ENCODE measurements around the gene MC3R.

MC3R gene

GRCh38 chr20:56271974-56272373 lies 23.4 kb downstream of the MC3R start:
- Histone ChIP-seq H3K27me3 (no peaks in the 10 kb centered on the region), H3K36me3 (no peaks in the 10 kb centered on the region), H3K9me3 (no peaks in the 10 kb centered on the region), H3K4me3 (ENCODE audit: low read depth in 1 of 2, low read length in 1 of 2) (no peak overlapping the region), H3K4me1 (ENCODE audit: control insufficient read depth in 1 of 2, insufficient read depth in 1 of 2, low read depth in 1 of 2, low read length in 1 of 2) (no peaks in the 10 kb centered on the region), H3K27ac (no peak overlapping the region)
- no peak for TF ChIP-seq CTCF (IDR thresholded peaks at IDR 0.05)

GRCh38 chr20:56273491-56273890 lies 25.0 kb downstream of the MC3R start:
- Histone ChIP-seq H3K36me3 (no peaks in the 10 kb centered on the region), H3K9me3 (no peaks in the 10 kb centered on the region), H3K4me3 (ENCODE audit: low read depth in 1 of 2, low read length in 1 of 2) (no peak overlapping the region), H3K27me3 (no peaks in the 10 kb centered on the region), H3K4me1 (ENCODE audit: control insufficient read depth in 1 of 2, insufficient read depth in 1 of 2, low read depth in 1 of 2, low read length in 1 of 2) (no peaks in the 10 kb centered on the region), H3K27ac (no peak overlapping the region)
- no peak for TF ChIP-seq CTCF (IDR thresholded peaks at IDR 0.05)

- Histone ChIP-seq H3K36me3 (no peaks in the 10 kb centered on the region), H3K27ac (no peak overlapping the region), H3K4me1 (ENCODE audit: control insufficient read depth in 1 of 2, insufficient read depth in 1 of 2, low read depth in 1 of 2, low read length in 1 of 2) (no peaks in the 10 kb centered on the region), H3K4me3 (ENCODE audit: low read depth in 1 of 2, low read length in 1 of 2) (no peak overlapping the region), H3K9me3 (no peaks in the 10 kb centered on the region), H3K27me3 (no peaks in the 10 kb centered on the region)
- no peak for TF ChIP-seq CTCF (IDR thresholded peaks at IDR 0.05)
Observed at GRCh38 chr20:56274156-56274555, 25.6 kb downstream of the MC3R start.

- Histone ChIP-seq H3K27ac (no peak overlapping the region), H3K36me3 (no peaks in the 10 kb centered on the region), H3K4me1 (ENCODE audit: control insufficient read depth in 1 of 2, insufficient read depth in 1 of 2, low read depth in 1 of 2, low read length in 1 of 2) (no peaks in the 10 kb centered on the region), H3K27me3 (no peaks in the 10 kb centered on the region), H3K4me3 (ENCODE audit: low read depth in 1 of 2, low read length in 1 of 2) (no peak overlapping the region), H3K9me3 (no peaks in the 10 kb centered on the region)
- no peak for TF ChIP-seq CTCF (IDR thresholded peaks at IDR 0.05)
Observed at GRCh38 chr20:56278196-56278595, 29.7 kb downstream of the MC3R start.

GRCh38 chr20:56285496-56285895 lies 37.0 kb downstream of the MC3R start:
- Histone ChIP-seq H3K27ac (no peak overlapping the region), H3K9me3 (no peaks in the 10 kb centered on the region), H3K27me3 (no peaks in the 10 kb centered on the region), H3K4me1 (ENCODE audit: control insufficient read depth in 1 of 2, insufficient read depth in 1 of 2, low read depth in 1 of 2, low read length in 1 of 2) (no peaks in the 10 kb centered on the region), H3K4me3 (ENCODE audit: low read depth in 1 of 2, low read length in 1 of 2) (no peak overlapping the region), H3K36me3 (no peaks in the 10 kb centered on the region)
- TF ChIP-seq CTCF (IDR thresholded peaks at IDR 0.05): no peak

GRCh38 chr20:56289652-56290051 lies 41.1 kb downstream of the MC3R start:
- no peak overlapping the region for H3K4me3 ChIP-seq (ENCODE audit: low read depth in 1 of 2, low read length in 1 of 2)
- H3K36me3 ChIP-seq: no peaks in the 10 kb centered on the region
- no peak for TF ChIP-seq CTCF (IDR thresholded peaks at IDR 0.05)
- no peaks in the 10 kb centered on the region for H3K27me3 ChIP-seq
- H3K4me1 ChIP-seq (ENCODE audit: control insufficient read depth in 1 of 2, insufficient read depth in 1 of 2, low read depth in 1 of 2, low read length in 1 of 2): no peaks in the 10 kb centered on the region
- no peaks in the 10 kb centered on the region for H3K9me3 ChIP-seq
- H3K27ac ChIP-seq: no peak overlapping the region
